ENCODE measurements around the gene POLR2C. TPM values are rescaled to one million over a fixed set of nuclear protein-coding genes. Genes with fewer than 3 reads are reported as not detected.

Gene POLR2C
- total and polyA plus RNA-seq, 2 of the 13 experiments (the other 11 are each of a cell fraction or from before 2014, with no cell fraction given) = 104 to 216 TPM

DNA sequence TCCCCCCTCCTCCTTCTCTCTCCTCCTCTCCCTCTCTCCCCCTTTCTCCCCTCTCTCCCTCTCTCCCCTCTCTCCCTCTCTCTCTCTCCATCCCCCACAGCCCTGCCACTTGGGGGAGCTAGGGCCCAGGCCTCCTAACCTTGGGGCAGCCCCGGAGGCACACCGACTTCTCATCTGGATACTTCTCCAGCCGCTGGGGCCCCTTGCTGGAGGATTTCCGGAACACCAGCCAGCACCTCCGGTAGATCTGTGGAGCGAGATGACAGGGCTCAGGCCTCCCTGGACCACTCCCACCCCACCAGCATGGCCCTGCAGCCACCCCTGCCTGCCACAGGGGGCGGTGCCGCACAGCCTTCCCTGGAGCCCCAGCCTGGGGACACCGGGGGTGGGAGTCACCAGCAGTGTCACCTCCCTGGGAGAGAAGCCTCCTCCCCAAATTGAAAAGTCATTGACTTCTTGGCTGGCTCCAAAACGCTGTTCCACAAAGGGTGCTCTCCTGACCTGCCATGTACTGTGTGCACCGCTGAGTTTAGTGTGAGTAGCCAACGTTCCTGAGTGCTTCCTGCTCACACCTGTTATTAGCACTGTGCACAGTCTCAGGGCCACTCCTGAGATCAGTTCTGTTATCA lies 13.3 kb downstream of the POLR2C start (continued):
- TF ChIP-seq ZNF441 (CRISPR knock-in tag; IDR thresholded peaks at IDR 0.05; ENCODE audit: borderline replicate concordance) = no peak
- 0 out of 2 replicates have a peak, but pooled peaks have one; percentile 32 for TF ChIP-seq REPIN1 (CRISPR knock-in tag; IDR thresholded peaks at IDR 0.05; ENCODE audit: borderline replicate concordance, low read depth)
- TF ChIP-seq, protein P1, sequence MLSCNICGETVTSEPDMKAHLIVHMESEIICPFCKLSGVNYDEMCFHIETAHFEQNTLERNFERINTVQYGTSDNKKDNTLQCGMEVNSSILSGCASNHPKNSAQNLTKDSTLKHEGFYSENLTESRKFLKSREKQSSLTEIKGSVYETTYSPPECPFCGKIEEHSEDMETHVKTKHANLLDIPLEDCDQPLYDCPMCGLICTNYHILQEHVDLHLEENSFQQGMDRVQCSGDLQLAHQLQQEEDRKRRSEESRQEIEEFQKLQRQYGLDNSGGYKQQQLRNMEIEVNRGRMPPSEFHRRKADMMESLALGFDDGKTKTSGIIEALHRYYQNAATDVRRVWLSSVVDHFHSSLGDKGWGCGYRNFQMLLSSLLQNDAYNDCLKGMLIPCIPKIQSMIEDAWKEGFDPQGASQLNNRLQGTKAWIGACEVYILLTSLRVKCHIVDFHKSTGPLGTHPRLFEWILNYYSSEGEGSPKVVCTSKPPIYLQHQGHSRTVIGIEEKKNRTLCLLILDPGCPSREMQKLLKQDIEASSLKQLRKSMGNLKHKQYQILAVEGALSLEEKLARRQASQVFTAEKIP (CRISPR knock-in tag; IDR thresholded peaks at IDR 0.05; ENCODE audit: borderline replicate concordance) = no peak
- TF ChIP-seq ZNF331 (CRISPR knock-in tag; IDR thresholded peaks at IDR 0.05) = peak; percentile 27; the same call in 1 of the 2 replicates
- TF ChIP-seq CCDC6 (CRISPR knock-in tag; IDR thresholded peaks at IDR 0.05) = no peak

DNA sequence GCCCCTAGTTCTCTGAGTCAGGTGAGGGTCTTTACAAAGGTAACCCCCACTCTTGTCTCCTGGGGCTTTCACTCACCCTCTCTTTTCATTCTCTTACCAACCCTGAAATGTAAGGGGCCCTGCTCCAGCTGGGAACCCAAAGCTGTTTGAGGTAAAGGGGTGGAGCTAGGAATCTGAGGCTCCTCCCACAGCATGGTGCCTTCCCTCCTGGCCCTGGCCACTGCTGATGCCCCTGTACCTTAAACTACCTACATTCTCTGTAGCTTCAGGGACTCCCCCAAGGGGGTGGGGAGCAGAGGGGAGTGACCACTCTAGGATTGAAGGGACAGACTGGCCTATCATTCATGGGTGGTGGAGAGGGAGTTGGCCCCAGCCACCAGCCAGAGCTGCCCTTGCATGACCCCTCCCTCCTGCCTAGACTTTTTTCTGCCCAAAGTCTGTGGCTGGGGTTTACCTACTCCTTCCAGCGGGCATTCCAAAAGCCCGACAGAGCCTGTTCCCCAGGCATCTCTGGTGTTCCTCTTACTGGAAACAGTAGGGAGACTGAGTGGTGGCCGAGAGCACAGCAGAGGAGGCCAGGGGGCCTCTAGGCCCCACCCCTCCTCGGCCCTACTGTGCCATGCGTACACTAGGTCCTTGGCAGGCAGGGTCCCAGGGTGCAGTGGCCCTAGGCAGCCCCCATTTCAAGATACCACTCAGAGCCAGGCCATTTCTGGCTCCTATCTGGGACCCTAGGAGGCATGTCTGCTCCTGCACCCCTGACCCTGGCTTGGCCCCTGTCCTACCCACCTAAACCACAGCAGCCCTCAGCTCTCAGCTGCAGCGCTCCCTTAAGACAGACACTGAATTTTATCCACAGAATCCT lies 14.3 kb downstream of the POLR2C start:
- in situ Hi-C loops (cut with HindIII; ENCODE audit: extremely low pct_ligation_motif_present, low pct_unique_long_range_greater_than_20kb) = loop anchor here (5.0 kb wide), 1 partner anchor 41 kb away; no protein-coding TSS in a partner anchor
- POLR2A ChIA-PET = interaction anchor here (0.7 to 1.3 kb wide), 3 partner anchors 10 to 29 kb away, joined by 3 to 5 read pairs (median 4); partner anchors contain the start of genes CIAPIN1, COQ9, DOK4 and POLR2C
- peaks cover 20 to 31% of the 10 kb centered on the region in 2 experiments for H3K36me3 ChIP-seq (replicated peaks in 1 of 2; ENCODE audit: control insufficient read depth in 1 of 2, insufficient read depth in 2 of 2, low read length in 2 of 2)
- intact Hi-C loops (cut with micrococcal nuclease; ENCODE audit: unreplicated experiment) = loop anchor here (1.0 kb wide), 1 partner anchor 43 kb away; no protein-coding TSS in a partner anchor
- ATAC-seq (no peak), DNase-seq (ENCODE audit: low spot score) (no peak), FAIRE-seq (no peak)
- H4K20me1 ChIP-seq (ENCODE audit: insufficient read depth, low read length) = peaks cover 8% of the 10 kb centered on the region; the same call in 1 of the 2 replicates
- CTCF ChIA-PET (ENCODE audit: low intra/inter-chr PET ratio, low total read pairs) = interaction anchor here (1.3 to 1.7 kb wide), 3 partner anchors 15 to 43 kb away, joined by 4 to 16 read pairs (median 5); partner anchors contain the start of gene POLR2C
- H2AFZ ChIP-seq (ENCODE audit: low read length) = no peak overlapping the region
- H3K9me3 ChIP-seq (ENCODE audit: low read length) = no peaks in the 10 kb centered on the region
- no peaks in the 10 kb centered on the region for H3K27me3 ChIP-seq (ENCODE audit: control insufficient read depth in 1 of 2, insufficient read depth in 2 of 2, low read length in 2 of 2)
- H3K4me2 ChIP-seq (ENCODE audit: low read depth, low read length) = peak overlapping the region; percentile 27; the same call in 1 of the 2 replicates
- H3K79me2 ChIP-seq (ENCODE audit: insufficient read depth, low read length) = peaks cover 21% of the 10 kb centered on the region
- H3K27ac ChIP-seq (ENCODE audit: extremely low read length, insufficient read depth, low read length) = peak overlapping the region; percentile 13
- no TSS peak for BruUV-seq (replicated peaks)
- H3K9ac ChIP-seq (ENCODE audit: insufficient read depth, low read depth, low read length) = no peak overlapping the region
- WGBS (ENCODE audit: low lambda C conversion rate) = 78% methylated on average over 6 of the region's 6 CpGs
- no peak overlapping the region; a peak in 1 of 6 replicates for H3K4me3 ChIP-seq (replicated peaks in 1 of 3; ENCODE audit: insufficient read depth in 1 of 3, low read depth in 2 of 3, low read length in 3 of 3)
- H3K4me1 ChIP-seq (ENCODE audit: insufficient read depth, low read length) = peaks cover 84% of the 10 kb centered on the region
- TF ChIP-seq NAIF1 (CRISPR knock-in tag; IDR thresholded peaks at IDR 0.05; ENCODE audit: borderline replicate concordance) = no peak
- TF ChIP-seq, protein P2, sequence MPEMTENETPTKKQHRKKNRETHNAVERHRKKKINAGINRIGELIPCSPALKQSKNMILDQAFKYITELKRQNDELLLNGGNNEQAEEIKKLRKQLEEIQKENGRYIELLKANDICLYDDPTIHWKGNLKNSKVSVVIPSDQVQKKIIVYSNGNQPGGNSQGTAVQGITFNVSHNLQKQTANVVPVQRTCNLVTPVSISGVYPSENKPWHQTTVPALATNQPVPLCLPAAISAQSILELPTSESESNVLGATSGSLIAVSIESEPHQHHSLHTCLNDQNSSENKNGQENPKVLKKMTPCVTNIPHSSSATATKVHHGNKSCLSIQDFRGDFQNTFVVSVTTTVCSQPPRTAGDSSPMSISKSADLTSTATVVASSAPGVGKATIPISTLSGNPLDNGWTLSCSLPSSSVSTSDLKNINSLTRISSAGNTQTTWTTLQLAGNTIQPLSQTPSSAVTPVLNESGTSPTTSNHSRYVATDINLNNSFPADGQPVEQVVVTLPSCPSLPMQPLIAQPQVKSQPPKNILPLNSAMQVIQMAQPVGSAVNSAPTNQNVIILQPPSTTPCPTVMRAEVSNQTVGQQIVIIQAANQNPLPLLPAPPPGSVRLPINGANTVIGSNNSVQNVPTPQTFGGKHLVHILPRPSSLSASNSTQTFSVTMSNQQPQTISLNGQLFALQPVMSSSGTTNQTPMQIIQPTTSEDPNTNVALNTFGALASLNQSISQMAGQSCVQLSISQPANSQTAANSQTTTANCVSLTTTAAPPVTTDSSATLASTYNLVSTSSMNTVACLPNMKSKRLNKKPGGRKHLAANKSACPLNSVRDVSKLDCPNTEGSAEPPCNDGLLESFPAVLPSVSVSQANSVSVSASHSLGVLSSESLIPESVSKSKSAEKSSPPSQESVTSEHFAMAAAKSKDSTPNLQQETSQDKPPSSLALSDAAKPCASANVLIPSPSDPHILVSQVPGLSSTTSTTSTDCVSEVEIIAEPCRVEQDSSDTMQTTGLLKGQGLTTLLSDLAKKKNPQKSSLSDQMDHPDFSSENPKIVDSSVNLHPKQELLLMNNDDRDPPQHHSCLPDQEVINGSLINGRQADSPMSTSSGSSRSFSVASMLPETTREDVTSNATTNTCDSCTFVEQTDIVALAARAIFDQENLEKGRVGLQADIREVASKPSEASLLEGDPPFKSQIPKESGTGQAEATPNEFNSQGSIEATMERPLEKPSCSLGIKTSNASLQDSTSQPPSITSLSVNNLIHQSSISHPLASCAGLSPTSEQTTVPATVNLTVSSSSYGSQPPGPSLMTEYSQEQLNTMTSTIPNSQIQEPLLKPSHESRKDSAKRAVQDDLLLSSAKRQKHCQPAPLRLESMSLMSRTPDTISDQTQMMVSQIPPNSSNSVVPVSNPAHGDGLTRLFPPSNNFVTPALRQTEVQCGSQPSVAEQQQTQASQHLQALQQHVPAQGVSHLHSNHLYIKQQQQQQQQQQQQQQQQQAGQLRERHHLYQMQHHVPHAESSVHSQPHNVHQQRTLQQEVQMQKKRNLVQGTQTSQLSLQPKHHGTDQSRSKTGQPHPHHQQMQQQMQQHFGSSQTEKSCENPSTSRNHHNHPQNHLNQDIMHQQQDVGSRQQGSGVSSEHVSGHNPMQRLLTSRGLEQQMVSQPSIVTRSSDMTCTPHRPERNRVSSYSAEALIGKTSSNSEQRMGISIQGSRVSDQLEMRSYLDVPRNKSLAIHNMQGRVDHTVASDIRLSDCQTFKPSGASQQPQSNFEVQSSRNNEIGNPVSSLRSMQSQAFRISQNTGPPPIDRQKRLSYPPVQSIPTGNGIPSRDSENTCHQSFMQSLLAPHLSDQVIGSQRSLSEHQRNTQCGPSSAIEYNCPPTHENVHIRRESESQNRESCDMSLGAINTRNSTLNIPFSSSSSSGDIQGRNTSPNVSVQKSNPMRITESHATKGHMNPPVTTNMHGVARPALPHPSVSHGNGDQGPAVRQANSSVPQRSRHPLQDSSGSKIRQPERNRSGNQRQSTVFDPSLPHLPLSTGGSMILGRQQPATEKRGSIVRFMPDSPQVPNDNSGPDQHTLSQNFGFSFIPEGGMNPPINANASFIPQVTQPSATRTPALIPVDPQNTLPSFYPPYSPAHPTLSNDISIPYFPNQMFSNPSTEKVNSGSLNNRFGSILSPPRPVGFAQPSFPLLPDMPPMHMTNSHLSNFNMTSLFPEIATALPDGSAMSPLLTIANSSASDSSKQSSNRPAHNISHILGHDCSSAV (CRISPR knock-in tag; IDR thresholded peaks at IDR 0.05; ENCODE audit: borderline replicate concordance) = no peak
- no peak for TF ChIP-seq ZMYM3 (CRISPR knock-in tag; IDR thresholded peaks at IDR 0.05)
